OCI-LY7 (cell line): ENCODE measurements around the gene RMND5A. TPM values are rescaled to one million over a fixed set of nuclear protein-coding genes. Genes with fewer than 3 reads are reported as not detected.

Source experiments
- BruUV-seq: library from RNA; stranded (reverse); fragments of 400-500 nt; replicated peaks from 2 replicates; lab custom pipeline; 2021; lab: Mats Ljungman, UMichigan
- CTCF ChIA-PET: fragments of 300-600 bp; sonication (Branson Sonifier 250); formaldehyde crosslinking; loops from one replicate; lab custom pipeline; 2022; ENCODE audit warnings: antibody characterized with exemption; ENCODE audit not compliant: unreplicated experiment; lab: Charles Lee
- POLR2A ChIA-PET: fragments of 300-600 bp; sonication (Branson Sonifier 250); formaldehyde crosslinking; loops from one replicate; lab custom pipeline; 2022; ENCODE audit warnings: antibody characterized with exemption; lab: Charles Lee
- DNase-seq: peaks from one replicate; pipeline ENCODE4 v3.0.0-alpha.2; 2015; ENCODE audit warnings: low spot score
- H2AFZ ChIP-seq: fragments of 200-600 bp; sonication (generic), shearing (Covaris generic); 2 replicates; pipeline ENCODE4 v1.6.1; 2014; ENCODE audit warnings: mild to moderate bottlenecking, antibody characterized with exemption, low read length, moderate library complexity
- H3K27ac ChIP-seq: fragments of 200-600 bp; sonication (generic); 2 replicates; pipeline ENCODE4 v1.5.1; 2014; ENCODE audit warnings: mixed run types, low read depth, mild to moderate bottlenecking, moderate library complexity, low read length, inconsistent platforms; ENCODE audit not compliant: poor library complexity, severe bottlenecking
- H3K36me3 ChIP-seq: fragments of 200-600 bp; sonication (generic); 2 replicates; pipeline ENCODE4 v1.6.1; 2014; ENCODE audit warnings: mild to moderate bottlenecking, antibody characterized with exemption, low read length, moderate library complexity, mixed read lengths; ENCODE audit not compliant: insufficient read depth
- H3K4me1 ChIP-seq: fragments of 200-600 bp; sonication (generic); 2 replicates; pipeline ENCODE4 v1.5.1; 2014; ENCODE audit warnings: mild to moderate bottlenecking, low read length; ENCODE audit not compliant: insufficient read depth, poor library complexity, severe bottlenecking
- H3K4me2 ChIP-seq: fragments of 200-600 bp; sonication (generic); 2 replicates; pipeline ENCODE4 v1.6.1; 2014; ENCODE audit warnings: mild to moderate bottlenecking, low read length
- H3K4me3 ChIP-seq: fragments of 200-600 bp; sonication (generic); 2 replicates; pipeline ENCODE4 v1.5.1; 2014; ENCODE audit warnings: mild to moderate bottlenecking, low read depth, low read length; ENCODE audit not compliant: poor library complexity, severe bottlenecking
- H3K79me2 ChIP-seq: fragments of 200-600 bp; sonication (generic); 2 replicates; pipeline ENCODE4 v1.6.1; 2016; ENCODE audit warnings: low read depth, mild to moderate bottlenecking, low read length, moderate library complexity, mixed read lengths; ENCODE audit not compliant: insufficient read depth
- H3K9me2 ChIP-seq: fragments of 200-600 bp; sonication (generic); 2 replicates; pipeline ENCODE4 v1.6.1; 2016; ENCODE audit warnings: mild to moderate bottlenecking, low read length, mixed read lengths; ENCODE audit not compliant: insufficient read depth
- H3K9me3 ChIP-seq: fragments of 200-600 bp; sonication (generic); 2 replicates; pipeline ENCODE4 v1.6.1; 2014; ENCODE audit warnings: mild to moderate bottlenecking, mixed run types, low read length, mixed read lengths
- H4K20me1 ChIP-seq: fragments of 200-600 bp; sonication (generic); 2 replicates; pipeline ENCODE4 v1.6.1; 2014; ENCODE audit warnings: mild to moderate bottlenecking, antibody characterized with exemption, low read length, moderate library complexity, mixed read lengths; ENCODE audit not compliant: insufficient read depth
- CTCF ChIP-seq: fragments of 200-600 bp; sonication (generic); conservative IDR thresholded peaks from 2 replicates; pipeline ENCODE4 v1.5.1; 2014; ENCODE audit warnings: mild to moderate bottlenecking, antibody characterized with exemption, low read length, moderate library complexity, mixed read lengths
- EZH2phosphoT487 ChIP-seq: fragments of 200-600 bp; sonication (generic); IDR thresholded peaks from 2 replicates; pipeline ENCODE4 v1.6.1; 2018; ENCODE audit warnings: low read depth, borderline replicate concordance, mild to moderate bottlenecking, mixed run types, antibody characterized with exemption, low read length, moderate library complexity, mixed read lengths
- intact Hi-C: fragments of 100-400 bp; cut with micrococcal nuclease; formaldehyde crosslinking; loops from one replicate; pipeline ENCODE4 v1.10.0; 2022; ENCODE audit not compliant: unreplicated experiment
- total RNA-seq, 2 experiments: library from RNA; depleted of rRNA in 1 of 2; stranded (reverse); fragments of >200 nt in 1 of 2; shearing (Covaris generic) in 1 of 2; gene quantifications; 2 replicates each; pipeline ENCODE4 v1.2.3, GENCODE V29; 2014 to 2022

The RMND5A gene
- total RNA-seq, 2 experiments from 2014 or later = 60.6 to 62.7 TPM

- H3K9me2 ChIP-seq = no peaks in the 10 kb centered on the region
- H3K4me1 ChIP-seq = no peaks in the 10 kb centered on the region
- POLR2A ChIA-PET = interaction anchor here (0.6 to 1.0 kb wide), 2 partner anchors 15 to 45 kb away, joined by 3 read pairs; no protein-coding TSS in a partner anchor
- no peak overlapping the region for H3K4me2 ChIP-seq
- no peaks in the 10 kb centered on the region; the same call in 1 of the 2 replicates for H3K36me3 ChIP-seq
- intact Hi-C loops = no loop called here
- TF ChIP-seq CTCF (no peak), EZH2phosphoT487 (no peak)
- no TSS peak for BruUV-seq
- H3K27ac ChIP-seq = no peak overlapping the region
- no peak for DNase-seq
- no peak overlapping the region for H2AFZ ChIP-seq
- no peak overlapping the region for H3K4me3 ChIP-seq
- no peaks in the 10 kb centered on the region for H4K20me1 ChIP-seq
- no peaks in the 10 kb centered on the region for H3K79me2 ChIP-seq
- CTCF ChIA-PET = no interaction called here
- H3K9me3 ChIP-seq = no peaks in the 10 kb centered on the region
Observed at GRCh38 chr2:86781363-86781762, 61.3 kb downstream of the RMND5A start.

GRCh38 chr2:86782748-86783147, 62.7 kb downstream of the RMND5A start:
- Histone ChIP-seq H3K4me2 (no peak overlapping the region), H3K4me3 (no peak overlapping the region), H3K4me1 (no peaks in the 10 kb centered on the region), H3K79me2 (no peaks in the 10 kb centered on the region), H2AFZ (no peak overlapping the region), H3K9me3 (no peaks in the 10 kb centered on the region), H3K27ac (no peak overlapping the region), H4K20me1 (no peaks in the 10 kb centered on the region), H3K9me2 (no peaks in the 10 kb centered on the region), H3K36me3 (no peaks in the 10 kb centered on the region)
- intact Hi-C loops = no loop called here
- ChIA-PET POLR2A (no interaction called here), CTCF (no interaction called here)
- BruUV-seq = no TSS peak
- no peak for TF ChIP-seq CTCF
- no peak for TF ChIP-seq EZH2phosphoT487
- DNase-seq = no peak

- Histone ChIP-seq H3K4me1 (no peaks in the 10 kb centered on the region), H3K9me3 (no peaks in the 10 kb centered on the region), H3K27ac (no peak overlapping the region), H3K36me3 (no peaks in the 10 kb centered on the region), H3K4me2 (no peak overlapping the region), H2AFZ (no peak overlapping the region), H4K20me1 (no peaks in the 10 kb centered on the region), H3K79me2 (no peaks in the 10 kb centered on the region), H3K9me2 (no peaks in the 10 kb centered on the region), H3K4me3 (no peak overlapping the region)
- TF ChIP-seq CTCF (no peak), EZH2phosphoT487 (no peak)
- BruUV-seq = no TSS peak
- POLR2A ChIA-PET = interaction anchor here (0.8 kb wide), 1 partner anchor 970 kb away, joined by 3 read pairs; no protein-coding TSS in a partner anchor
- intact Hi-C loops = no loop called here
- no peak for DNase-seq
- CTCF ChIA-PET = no interaction called here
Observed at GRCh38 chr2:86783615-86784339, 63.7 kb downstream of the RMND5A start.
